ENCODE data around the gene TMEM120B.

DNA sequence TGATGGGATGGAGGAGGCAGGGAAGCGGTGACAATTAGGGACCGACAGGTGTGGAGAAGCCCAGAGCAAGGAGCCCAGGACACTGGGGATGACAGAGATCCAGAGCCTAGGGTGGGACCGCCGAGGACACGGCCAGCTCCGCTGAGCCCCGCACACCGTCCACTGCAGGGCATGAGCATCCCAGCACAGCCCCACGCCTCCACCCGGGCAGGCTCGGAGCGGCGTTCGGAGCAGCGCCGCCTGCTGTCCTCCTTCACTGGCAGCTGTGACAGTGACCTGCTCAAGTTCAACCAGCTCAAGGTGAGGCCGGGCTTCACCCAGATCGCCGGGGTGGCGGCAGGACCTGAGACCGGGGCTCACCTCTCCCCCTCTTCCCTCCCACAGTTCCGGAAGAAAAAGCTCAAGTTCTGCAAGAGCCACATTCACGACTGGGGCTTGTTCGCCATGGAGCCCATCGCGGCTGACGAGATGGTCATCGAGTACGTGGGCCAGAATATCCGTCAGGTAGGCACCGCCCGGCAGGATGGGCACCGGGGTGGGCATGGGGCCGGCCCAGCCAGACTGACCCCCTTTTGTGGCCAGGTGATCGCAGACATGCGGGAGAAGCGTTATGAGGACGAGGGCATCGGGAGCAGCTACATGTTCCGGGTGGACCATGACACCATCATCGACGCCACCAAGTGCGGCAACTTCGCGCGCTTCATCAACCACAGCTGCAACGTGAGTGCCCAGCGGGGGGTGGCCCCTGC lies 115.0 kb downstream of the TMEM120B start:
- no peak for TF ChIP-seq POLR2A (IDR thresholded peaks at IDR 0.05)
- TF ChIP-seq, protein P1, sequence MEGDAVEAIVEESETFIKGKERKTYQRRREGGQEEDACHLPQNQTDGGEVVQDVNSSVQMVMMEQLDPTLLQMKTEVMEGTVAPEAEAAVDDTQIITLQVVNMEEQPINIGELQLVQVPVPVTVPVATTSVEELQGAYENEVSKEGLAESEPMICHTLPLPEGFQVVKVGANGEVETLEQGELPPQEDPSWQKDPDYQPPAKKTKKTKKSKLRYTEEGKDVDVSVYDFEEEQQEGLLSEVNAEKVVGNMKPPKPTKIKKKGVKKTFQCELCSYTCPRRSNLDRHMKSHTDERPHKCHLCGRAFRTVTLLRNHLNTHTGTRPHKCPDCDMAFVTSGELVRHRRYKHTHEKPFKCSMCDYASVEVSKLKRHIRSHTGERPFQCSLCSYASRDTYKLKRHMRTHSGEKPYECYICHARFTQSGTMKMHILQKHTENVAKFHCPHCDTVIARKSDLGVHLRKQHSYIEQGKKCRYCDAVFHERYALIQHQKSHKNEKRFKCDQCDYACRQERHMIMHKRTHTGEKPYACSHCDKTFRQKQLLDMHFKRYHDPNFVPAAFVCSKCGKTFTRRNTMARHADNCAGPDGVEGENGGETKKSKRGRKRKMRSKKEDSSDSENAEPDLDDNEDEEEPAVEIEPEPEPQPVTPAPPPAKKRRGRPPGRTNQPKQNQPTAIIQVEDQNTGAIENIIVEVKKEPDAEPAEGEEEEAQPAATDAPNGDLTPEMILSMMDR (IDR thresholded peaks at IDR 0.05): no peak

Data from lower leg skin (tissue), 3 donors.